GM23248 (cell line): Measurements from ENCODE around the gene LLGL2. TPM values are rescaled to one million over a fixed set of nuclear protein-coding genes. Genes with fewer than 3 reads are reported as not detected.

ENCODE experiments used
- DNase-seq: peaks from one replicate; pipeline ENCODE4 v3.0.0-alpha.2; 2015
- H2AFZ ChIP-seq: fragments of 200-600 bp; sonication (generic); 2 replicates; pipeline ENCODE4 v1.6.1; 2016; ENCODE audit warnings: antibody characterized with exemption
- H3F3A ChIP-seq: fragments of 200-600 bp; sonication (generic); 2 replicates; pipeline ENCODE4 v1.6.1; 2016; ENCODE audit warnings: mild to moderate bottlenecking, antibody characterized with exemption, mixed run types; ENCODE audit not compliant: insufficient read depth
- H3K27ac ChIP-seq: fragments of 200-600 bp; sonication (generic); 2 replicates; pipeline ENCODE4 v1.5.1; 2016; ENCODE audit warnings: mild to moderate bottlenecking
- H3K27me3 ChIP-seq: fragments of 200-600 bp; sonication (generic); replicated peaks from 2 replicates; pipeline ENCODE4 v1.6.1; 2016; ENCODE audit warnings: mild to moderate bottlenecking; ENCODE audit not compliant: insufficient read depth
- H3K36me3 ChIP-seq: fragments of 200-600 bp; sonication (generic); 2 replicates; pipeline ENCODE4 v1.6.1; 2016; ENCODE audit warnings: low read depth, mild to moderate bottlenecking
- H3K4me1 ChIP-seq: fragments of 200-600 bp; sonication (generic); 2 replicates; pipeline ENCODE4 v1.6.1; 2016; ENCODE audit warnings: mild to moderate bottlenecking; ENCODE audit not compliant: insufficient read depth
- H3K4me2 ChIP-seq: fragments of 200-600 bp; sonication (generic); one replicate; pipeline ENCODE4 v1.6.1; 2016; ENCODE audit warnings: mild to moderate bottlenecking; ENCODE audit not compliant: unreplicated experiment
- H3K4me3 ChIP-seq: fragments of 200-600 bp; sonication (generic); 2 replicates; pipeline ENCODE4 v1.5.1; 2016; ENCODE audit warnings: mild to moderate bottlenecking
- H3K79me2 ChIP-seq: fragments of 200-600 bp; sonication (generic); 2 replicates; pipeline ENCODE4 v1.6.1; 2016; ENCODE audit warnings: mild to moderate bottlenecking; ENCODE audit not compliant: insufficient read depth
- H3K9ac ChIP-seq: fragments of 200-600 bp; sonication (generic); 2 replicates; pipeline ENCODE4 v1.6.1; 2016; ENCODE audit warnings: mild to moderate bottlenecking
- H3K9me2 ChIP-seq: fragments of 200-600 bp; sonication (generic); 2 replicates; pipeline ENCODE4 v1.6.1; 2016; ENCODE audit warnings: mixed run types, mild to moderate bottlenecking, moderate library complexity; ENCODE audit not compliant: insufficient read depth
- H3K9me3 ChIP-seq: fragments of 200-600 bp; sonication (generic); one replicate; pipeline ENCODE4 v1.6.1; 2017; ENCODE audit warnings: low read depth
- H4K20me1 ChIP-seq: fragments of 200-600 bp; sonication (generic); 2 replicates; pipeline ENCODE4 v1.6.0; 2016; ENCODE audit not compliant: insufficient read depth
- EZH2 ChIP-seq: fragments of 200-600 bp; sonication (generic); IDR thresholded peaks from 2 replicates; pipeline ENCODE4 v1.6.1; 2018; ENCODE audit warnings: antibody characterized with exemption, mild to moderate bottlenecking; ENCODE audit not compliant: insufficient read depth, poor library complexity, severe bottlenecking
- EZH2phosphoT487 ChIP-seq: fragments of 200-600 bp; sonication (generic); IDR thresholded peaks from 2 replicates; pipeline ENCODE4 v1.6.1; 2018; ENCODE audit warnings: antibody characterized with exemption, moderate library complexity, mild to moderate bottlenecking, low read depth; ENCODE audit not compliant: insufficient read depth
- WGBS, 2 experiments: methylation state at CpG; one replicate each; pipeline ENCODE4 v1.1.6; 2015 to 2017; ENCODE audit warnings: low lambda C conversion rate in 2 of 2, low coverage in 1 of 2; ENCODE audit errors: missing lambda C conversion rate in 2 of 2; 5-methylcytosine and 5-hydroxymethylcytosine counted together
- in situ Hi-C: fragments of 300-500 bp; cut with MboI; formaldehyde crosslinking; loops from 2 replicates; pipeline ENCODE4 v1.15.0; 2020
- polyA plus RNA-seq: library from polyadenylated mRNA; unstranded; fragments of >200 nt; fragmentation: Nextera tagmentation; extraction: Ambion mirVana; gene quantifications from 2 replicates; pipeline ENCODE4 v1.2.1, GENCODE V29; 2016
- total RNA-seq: library from RNA; depleted of rRNA; stranded (reverse); fragments of >200 nt; shearing (Covaris generic); gene quantifications from 2 replicates; pipeline ENCODE4 v1.2.3, GENCODE V29; 2014

The LLGL2 gene
- total and polyA plus RNA-seq, 2 experiments from 2014 or later = not detected

DNA sequence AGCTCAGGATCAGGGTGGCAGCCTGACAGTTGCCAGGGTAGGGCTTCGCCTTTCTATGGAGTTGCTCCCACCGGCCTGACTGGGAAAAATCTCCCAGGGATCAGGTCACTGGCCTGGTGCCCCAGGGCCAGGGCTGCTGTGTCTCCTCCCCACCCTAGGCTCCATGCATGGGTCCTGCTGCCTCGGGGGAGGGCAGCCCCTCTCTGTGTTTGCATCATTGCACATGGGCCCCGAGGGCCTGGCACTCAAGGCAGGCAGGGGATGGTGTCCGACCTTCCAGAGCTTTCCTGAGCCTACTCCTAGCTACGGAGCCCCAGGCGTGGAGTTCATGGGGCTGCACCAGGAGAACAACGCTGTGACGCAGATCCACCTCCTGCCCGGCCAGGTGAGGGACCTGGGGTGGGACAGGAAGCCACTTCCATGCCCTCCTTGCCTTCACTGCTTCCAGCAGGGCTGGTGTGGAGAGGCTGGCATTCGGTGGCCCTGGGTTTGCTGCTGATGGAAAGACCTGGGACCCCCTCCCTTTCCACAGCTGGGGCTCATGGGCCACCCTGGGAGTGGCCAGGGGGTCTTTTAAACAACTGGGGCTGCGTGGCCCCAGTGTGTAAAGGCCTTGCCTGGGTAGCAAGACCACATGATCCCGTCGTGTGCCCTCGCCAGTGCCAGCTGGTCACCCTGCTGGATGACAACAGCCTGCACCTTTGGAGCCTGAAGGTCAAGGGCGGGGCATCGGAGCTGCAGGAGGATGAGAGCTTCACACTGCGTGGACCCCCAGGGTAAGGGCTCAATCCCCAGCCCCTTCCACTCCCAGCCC is 32.6 kb downstream of the LLGL2 start:
- no peaks in the 10 kb centered on the region for H3K9me2 ChIP-seq
- H3K36me3 ChIP-seq = no peaks in the 10 kb centered on the region
- no peaks in the 10 kb centered on the region for H3K27me3 ChIP-seq
- H3K27ac ChIP-seq = no peak overlapping the region
- H3K4me1 ChIP-seq = 0 out of 2 replicates have a peak, but pooled peaks cover 5% of the 10 kb centered on the region
- no peaks in the 10 kb centered on the region for H3K79me2 ChIP-seq
- in situ Hi-C loops = no loop called here
- H3F3A ChIP-seq = no peaks in the 10 kb centered on the region
- DNase-seq = no peak
- H2AFZ ChIP-seq = no peak overlapping the region
- WGBS, 2 experiments = 75 to 80% methylated on average over 18 of the region's 18 CpGs
- no peak for TF ChIP-seq EZH2phosphoT487
- H4K20me1 ChIP-seq = no peaks in the 10 kb centered on the region
- H3K9ac ChIP-seq = no peak overlapping the region
- no peaks in the 10 kb centered on the region for H3K9me3 ChIP-seq
- no peak overlapping the region for H3K4me3 ChIP-seq
- no peak overlapping the region for H3K4me2 ChIP-seq

DNA sequence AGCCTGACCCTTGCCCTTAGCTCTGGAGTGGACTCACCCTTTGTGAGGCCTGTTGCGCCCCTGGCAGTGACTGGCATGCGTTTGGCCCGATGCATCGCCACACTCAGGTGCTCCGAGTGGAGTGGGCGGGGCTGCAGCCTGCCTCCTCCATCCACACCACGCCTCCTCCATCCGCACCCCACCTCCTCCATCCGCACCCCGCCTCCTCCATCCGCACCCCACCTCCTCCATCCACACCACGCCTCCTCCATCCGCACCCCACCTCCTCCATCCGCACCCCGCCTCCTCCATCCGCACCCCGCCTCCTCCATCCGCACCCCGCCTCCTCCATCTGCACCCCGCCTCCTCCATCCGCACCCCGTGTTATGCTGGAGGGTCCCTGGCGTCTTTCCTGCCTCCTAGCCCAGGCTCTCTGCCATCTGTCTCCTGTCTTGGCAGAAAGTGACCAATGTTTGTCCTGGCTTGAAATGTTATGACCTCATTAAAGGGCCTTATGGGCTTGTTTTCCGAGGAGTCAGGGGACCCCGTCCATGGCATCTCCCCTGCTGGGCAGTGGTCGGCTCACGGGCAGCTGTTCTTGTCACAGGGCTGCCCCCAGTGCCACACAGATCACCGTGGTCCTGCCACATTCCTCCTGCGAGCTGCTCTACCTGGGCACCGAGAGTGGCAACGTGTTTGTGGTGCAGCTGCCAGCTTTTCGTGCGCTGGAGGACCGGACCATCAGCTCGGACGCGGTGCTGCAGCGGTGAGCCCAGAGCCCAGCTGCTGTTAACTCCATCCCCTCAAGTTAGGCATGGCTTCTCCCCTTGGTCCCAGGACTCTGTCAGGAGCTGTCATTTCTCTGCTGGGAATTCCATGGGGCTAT is 33.4 kb downstream of the LLGL2 start:
- H3K27ac ChIP-seq = no peak overlapping the region

GRCh38 chr17:75559958-75560533 is 34.5 kb downstream of the LLGL2 start:
- 60 to 73% methylated on average over 8 to 9 of the region's 9 CpGs for WGBS, 2 experiments
- Histone ChIP-seq H2AFZ (no peak overlapping the region), H3K4me2 (no peak overlapping the region), H3K9me2 (no peaks in the 10 kb centered on the region), H4K20me1 (no peaks in the 10 kb centered on the region), H3K27me3 (no peaks in the 10 kb centered on the region), H3K9ac (no peak overlapping the region), H3F3A (no peaks in the 10 kb centered on the region), H3K36me3 (no peaks in the 10 kb centered on the region), H3K4me1 (0 out of 2 replicates have a peak, but pooled peaks cover 5% of the 10 kb centered on the region), H3K9me3 (no peaks in the 10 kb centered on the region), H3K79me2 (no peaks in the 10 kb centered on the region), H3K4me3 (no peak overlapping the region), H3K27ac (no peak overlapping the region)
- no peak for TF ChIP-seq EZH2
- TF ChIP-seq EZH2phosphoT487 = no peak
- in situ Hi-C loops = no loop called here
- DNase-seq = no peak

More for the DNA sequence above, 33.4 kb downstream of the LLGL2 start:
- H3K36me3 ChIP-seq = no peaks in the 10 kb centered on the region
- no peaks in the 10 kb centered on the region for H3K79me2 ChIP-seq
- TF ChIP-seq EZH2 (no peak), EZH2phosphoT487 (no peak)
- H2AFZ ChIP-seq = no peak overlapping the region
- in situ Hi-C loops = no loop called here
- H3K4me2 ChIP-seq = no peak overlapping the region
- H3K9me3 ChIP-seq = no peaks in the 10 kb centered on the region
- 0 out of 2 replicates have a peak, but pooled peaks cover 5% of the 10 kb centered on the region for H3K4me1 ChIP-seq
- DNase-seq = no peak
- H4K20me1 ChIP-seq = no peaks in the 10 kb centered on the region
- H3K4me3 ChIP-seq = no peak overlapping the region
- no peak overlapping the region for H3K9ac ChIP-seq
- WGBS, 2 experiments = 63 to 68% methylated on average over 25 to 38 of the region's 38 CpGs
- no peaks in the 10 kb centered on the region for H3F3A ChIP-seq
- no peaks in the 10 kb centered on the region for H3K9me2 ChIP-seq
- H3K27me3 ChIP-seq = no peaks in the 10 kb centered on the region

GRCh38 chr17:75561927-75562603 is 36.6 kb downstream of the LLGL2 start:
- H4K20me1 ChIP-seq = no peaks in the 10 kb centered on the region
- H3K27ac ChIP-seq = no peak overlapping the region
- H3K36me3 ChIP-seq = no peaks in the 10 kb centered on the region
- no peaks in the 10 kb centered on the region for H3F3A ChIP-seq
- peak; percentile 16 for DNase-seq
- in situ Hi-C loops = no loop called here
- H3K9ac ChIP-seq = no peak overlapping the region
- H3K27me3 ChIP-seq = no peaks in the 10 kb centered on the region; the same call in 1 of the 2 replicates
- H2AFZ ChIP-seq = no peak overlapping the region
- no peaks in the 10 kb centered on the region for H3K9me3 ChIP-seq
- TF ChIP-seq EZH2phosphoT487 (no peak), EZH2 (no peak)
- no peak overlapping the region for H3K4me3 ChIP-seq
- WGBS, 2 experiments = 46 to 49% methylated on average over 5 of the region's 5 CpGs
- no peak overlapping the region for H3K4me2 ChIP-seq
- H3K9me2 ChIP-seq = no peaks in the 10 kb centered on the region
- 0 out of 2 replicates have a peak, but pooled peaks cover 5% of the 10 kb centered on the region for H3K4me1 ChIP-seq
- H3K79me2 ChIP-seq = no peaks in the 10 kb centered on the region
